GM19025 (cell line): ENCODE results near the gene HOXB1.

Source experiments
- ATAC-seq: cut with Tn5 transposase; IDR thresholded peaks from one replicate; pipeline ENCODE4 v1.9.1; 2021; ENCODE audit warnings: mild to moderate bottlenecking, low read depth, moderate library complexity; ENCODE audit not compliant: unreplicated experiment

The HOXB1 gene

GRCh38 chr17:48555258-48556228, 24.7 kb upstream of the HOXB1 start:
- ATAC-seq, result no peak

- ATAC-seq, result no peak
These were observed 23.8 kb upstream of the HOXB1 start for GRCh38 chr17:48554412-48555257.

- ATAC-seq, result no peak
These were observed 23.0 kb upstream of the HOXB1 start for GRCh38 chr17:48553826-48554225.

GRCh38 chr17:48553190-48553547, 22.4 kb upstream of the HOXB1 start:
- ATAC-seq, result no peak

- no peak for ATAC-seq
These were observed 21.8 kb upstream of the HOXB1 start for GRCh38 chr17:48552466-48553189.

- no peak for ATAC-seq
These were observed 21.0 kb upstream of the HOXB1 start for GRCh38 chr17:48551596-48552465.

- ATAC-seq, result no peak
These were observed 20.4 kb upstream of the HOXB1 start for GRCh38 chr17:48551214-48551555.

- no peak for ATAC-seq
These were observed 19.8 kb upstream of the HOXB1 start for GRCh38 chr17:48550502-48551213.

GRCh38 chr17:48549914-48550501, 19.2 kb upstream of the HOXB1 start:
- ATAC-seq, result no peak

- ATAC-seq, result no peak
These were observed 18.4 kb upstream of the HOXB1 start for GRCh38 chr17:48549281-48549630.

- ATAC-seq, result no peak
These were observed 17.9 kb upstream of the HOXB1 start for GRCh38 chr17:48548523-48549280.

- no peak for ATAC-seq
These were observed 17.2 kb upstream of the HOXB1 start for GRCh38 chr17:48547808-48548522.

GRCh38 chr17:48546924-48547807, 16.4 kb upstream of the HOXB1 start:
- ATAC-seq, result no peak

- no peak for ATAC-seq
These were observed 15.5 kb upstream of the HOXB1 start for GRCh38 chr17:48546137-48546923.

- ATAC-seq, result no peak
These were observed 14.7 kb upstream of the HOXB1 start for GRCh38 chr17:48545539-48545938.

- ATAC-seq, result no peak
These were observed 14.2 kb upstream of the HOXB1 start, which contains the start of gene HOXB2 for GRCh38 chr17:48545022-48545375. HOXB2 (minus strand) TSS chr17:48545109; CDS start chr17:48544911, 198 bp downstream.
